GM21576 (cell line): ENCODE measurements around the gene DLK1.

Experiments used
- ATAC-seq: cut with Tn5 transposase; IDR thresholded peaks from one replicate; pipeline ENCODE4 v1.9.1; 2021; ENCODE audit warnings: mild to moderate bottlenecking, moderate library complexity; ENCODE audit not compliant: unreplicated experiment

DLK1 gene

GRCh38 chr14:100787659-100788058 lies 61.0 kb downstream of the DLK1 start:
- no peak for ATAC-seq
